H1 (cell line): ENCODE measurements around the gene IGF2R.

Experiments
- ATF2 ChIP-seq: IDR thresholded peaks from 2 replicates; pipeline ENCODE4 v1.6.1; 2012; ENCODE audit warnings: low read length, inconsistent platforms
- CEBPB ChIP-seq: IDR thresholded peaks from 2 replicates; pipeline ENCODE4 v1.6.1; 2012; ENCODE audit warnings: low read depth, low read length
- CTBP2 ChIP-seq: IDR thresholded peaks from 2 replicates; pipeline ENCODE4 v1.7.0; 2011; ENCODE audit warnings: borderline replicate concordance, mild to moderate bottlenecking, moderate library complexity, mixed read lengths, low read length; ENCODE audit not compliant: insufficient read depth, insufficient read length
- CTCF ChIP-seq, 3 experiments: IDR thresholded peaks; 1 replicate in 2 of 3; 2 replicates in 1 of 3; pipeline versions ENCODE4 v1.5.1 to v1.6.1; 2011; ENCODE audit warnings: low read length in 3 of 3, mild to moderate bottlenecking in 3 of 3, inconsistent platforms in 2 of 3, low read depth in 1 of 3, moderate library complexity in 1 of 3; ENCODE audit not compliant: insufficient read depth in 1 of 3; ENCODE audit errors: control extremely low read depth in 1 of 3
- EP300 ChIP-seq, 2 experiments: IDR thresholded peaks; 1 replicate in 1 of 2; 2 replicates in 1 of 2; pipeline ENCODE4 v1.6.1; 2011 to 2012; ENCODE audit warnings: low read depth in 2 of 2, low read length in 2 of 2, mild to moderate bottlenecking in 2 of 2, borderline replicate concordance in 1 of 2, inconsistent platforms in 1 of 2, moderate library complexity in 1 of 2
- EZH2 ChIP-seq: fragments of 200-600 bp; sonication (generic); IDR thresholded peaks from 2 replicates; pipeline ENCODE4 v1.7.1; 2012; ENCODE audit warnings: low read depth, mild to moderate bottlenecking, moderate library complexity, low read length, inconsistent platforms; ENCODE audit not compliant: severe bottlenecking
- HDAC2 ChIP-seq, 2 experiments: fragments of 300-600 bp in 1 of 2; sonication (generic) in 1 of 2; IDR thresholded peaks; 2 replicates each; pipeline ENCODE4 v1.6.1; 2011 to 2012; ENCODE audit warnings: low read depth in 2 of 2, low read length in 2 of 2, mild to moderate bottlenecking in 2 of 2, moderate library complexity in 2 of 2, borderline replicate concordance in 1 of 2, inconsistent platforms in 1 of 2
- HDAC6 ChIP-seq: IDR thresholded peaks from one replicate; pipeline ENCODE4 v1.7.1; 2012; ENCODE audit warnings: low read depth, mild to moderate bottlenecking, inconsistent platforms, low read length, moderate library complexity
- JUND ChIP-seq: IDR thresholded peaks from 2 replicates; pipeline ENCODE4 v1.6.1; 2011; ENCODE audit warnings: mild to moderate bottlenecking, improper control_type of control experiment, low read length
- NANOG ChIP-seq: IDR thresholded peaks from 2 replicates; pipeline ENCODE4 v1.6.1; 2011; ENCODE audit warnings: low read length, low read depth, mild to moderate bottlenecking, inconsistent platforms; ENCODE audit not compliant: insufficient read depth, poor library complexity, severe bottlenecking
- POLR2A ChIP-seq, 2 experiments: IDR thresholded peaks; 1 replicate in 1 of 2; 2 replicates in 1 of 2; pipeline ENCODE4 v1.6.1; 2011; ENCODE audit warnings: low read depth in 2 of 2, low read length in 2 of 2, mild to moderate bottlenecking in 2 of 2; ENCODE audit errors: control extremely low read depth in 1 of 2
- POLR2AphosphoS5 ChIP-seq: IDR thresholded peaks from 2 replicates; pipeline ENCODE4 v1.6.1; 2011; ENCODE audit warnings: low read depth, low read length
- RAD21 ChIP-seq, 2 experiments: IDR thresholded peaks in 1 of 2; conservative IDR thresholded peaks in 1 of 2; 2 replicates each; pipeline ENCODE4 v1.6.1; 2011; ENCODE audit warnings: low read depth in 2 of 2, low read length in 2 of 2, improper control_type of control experiment in 1 of 2, inconsistent platforms in 1 of 2, mild to moderate bottlenecking in 1 of 2, moderate library complexity in 1 of 2
- USF2 ChIP-seq: IDR thresholded peaks from 2 replicates; pipeline ENCODE4 v1.6.1; 2011; ENCODE audit warnings: low read length, improper control_type of control experiment

- TF ChIP-seq EP300 (IDR thresholded peaks at IDR 0.05; ENCODE audit: borderline replicate concordance in 1 of 2, low read depth in 2 of 2, low read length in 2 of 2) (no peak), ATF2 (no peak), NANOG (no peak), EZH2 (no peak), HDAC2 (IDR thresholded peaks at IDR 0.05; ENCODE audit: borderline replicate concordance in 1 of 2, low read depth in 2 of 2, low read length in 2 of 2) (no peak), CEBPB (no peak), JUND (no peak), RAD21 (IDR thresholded peaks at IDR 0.05 in 1 of 2, conservative IDR thresholded peaks at IDR 0.05 in 1 of 2; ENCODE audit: low read depth in 2 of 2, low read length in 2 of 2) (no peak), CTBP2 (no peak), POLR2AphosphoS5 (no peak), HDAC6 (no peak), POLR2A (IDR thresholded peaks at IDR 0.05; ENCODE audit: control extremely low read depth in 1 of 2, low read depth in 2 of 2, low read length in 2 of 2) (no peak), CTCF (IDR thresholded peaks at IDR 0.05; ENCODE audit: control extremely low read depth in 1 of 3, insufficient read depth in 1 of 3, low read depth in 1 of 3, low read length in 3 of 3) (no peak), USF2 (no peak)
These were observed 79.6 kb downstream of the IGF2R start for GRCh38 chr6:160048471-160048870.
